ENCODE results near the gene ANO7. TPM values are rescaled to one million over a fixed set of nuclear protein-coding genes. Genes with fewer than 3 reads are reported as not detected.

ANO7 gene
- total and polyA plus RNA-seq, 4 donors, result 0.71 to 1.1 (median 0.86) TPM

DNA sequence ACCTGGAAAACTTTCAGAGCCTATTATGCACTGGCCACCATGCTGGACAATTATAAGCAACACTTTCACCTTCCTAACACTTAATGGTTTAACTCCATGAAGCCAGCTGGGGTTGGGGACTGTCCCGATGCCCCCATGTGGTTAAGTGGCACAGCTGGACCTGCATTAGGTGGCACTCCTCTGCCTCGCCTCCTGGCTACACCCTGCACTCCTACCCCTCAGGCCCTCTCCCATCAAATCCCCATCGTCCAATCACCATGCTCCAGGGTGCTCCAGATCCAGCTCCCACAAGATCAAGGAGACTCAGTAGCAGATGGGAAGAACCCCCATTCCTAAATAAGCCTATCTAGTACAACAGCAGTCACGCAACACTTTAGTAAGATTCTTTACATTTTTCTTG is 73.2 kb downstream of the ANO7 start:
- Histone ChIP-seq H3K4me1 (ENCODE audit: control insufficient read depth in 5 of 5, insufficient read depth in 5 of 5, low read length in 5 of 5) (peaks cover 0 to 2% (median 0%) of the 10 kb centered on the region in 5 donors), H3K36me3 (ENCODE audit: control insufficient read depth in 4 of 4, insufficient read depth in 4 of 4, low read length in 4 of 4) (peaks cover 41 to 54% (median 49%) of the 10 kb centered on the region in 4 donors), H3K9ac (ENCODE audit: insufficient read depth in 1 of 2, low read length in 2 of 2) (no peak overlapping the region), H3K9me3 (ENCODE audit: control insufficient read depth in 4 of 4, insufficient read depth in 3 of 4, low read length in 3 of 4) (no peaks in the 10 kb centered on the region), H3K27me3 (ENCODE audit: control insufficient read depth in 3 of 3, insufficient read depth in 3 of 3, low read length in 2 of 3) (no peaks in the 10 kb centered on the region), H3K4me3 (no peak overlapping the region), H3K27ac (ENCODE audit: low read depth in 1 of 2, low read length in 1 of 2) (no peak overlapping the region)
- 76 to 93% methylated on average over 4 of the region's 4 CpGs for whole genome bisulfite sequencing, 2 donors
- TF ChIP-seq, protein P1, sequence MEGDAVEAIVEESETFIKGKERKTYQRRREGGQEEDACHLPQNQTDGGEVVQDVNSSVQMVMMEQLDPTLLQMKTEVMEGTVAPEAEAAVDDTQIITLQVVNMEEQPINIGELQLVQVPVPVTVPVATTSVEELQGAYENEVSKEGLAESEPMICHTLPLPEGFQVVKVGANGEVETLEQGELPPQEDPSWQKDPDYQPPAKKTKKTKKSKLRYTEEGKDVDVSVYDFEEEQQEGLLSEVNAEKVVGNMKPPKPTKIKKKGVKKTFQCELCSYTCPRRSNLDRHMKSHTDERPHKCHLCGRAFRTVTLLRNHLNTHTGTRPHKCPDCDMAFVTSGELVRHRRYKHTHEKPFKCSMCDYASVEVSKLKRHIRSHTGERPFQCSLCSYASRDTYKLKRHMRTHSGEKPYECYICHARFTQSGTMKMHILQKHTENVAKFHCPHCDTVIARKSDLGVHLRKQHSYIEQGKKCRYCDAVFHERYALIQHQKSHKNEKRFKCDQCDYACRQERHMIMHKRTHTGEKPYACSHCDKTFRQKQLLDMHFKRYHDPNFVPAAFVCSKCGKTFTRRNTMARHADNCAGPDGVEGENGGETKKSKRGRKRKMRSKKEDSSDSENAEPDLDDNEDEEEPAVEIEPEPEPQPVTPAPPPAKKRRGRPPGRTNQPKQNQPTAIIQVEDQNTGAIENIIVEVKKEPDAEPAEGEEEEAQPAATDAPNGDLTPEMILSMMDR (IDR thresholded peaks at IDR 0.05; ENCODE audit: control extremely low read depth, extremely low read depth), result no peak
- ATAC-seq (ENCODE audit: insufficient read depth, low FRiP score), result no peak
- DNase-seq, result no peak

DNA sequence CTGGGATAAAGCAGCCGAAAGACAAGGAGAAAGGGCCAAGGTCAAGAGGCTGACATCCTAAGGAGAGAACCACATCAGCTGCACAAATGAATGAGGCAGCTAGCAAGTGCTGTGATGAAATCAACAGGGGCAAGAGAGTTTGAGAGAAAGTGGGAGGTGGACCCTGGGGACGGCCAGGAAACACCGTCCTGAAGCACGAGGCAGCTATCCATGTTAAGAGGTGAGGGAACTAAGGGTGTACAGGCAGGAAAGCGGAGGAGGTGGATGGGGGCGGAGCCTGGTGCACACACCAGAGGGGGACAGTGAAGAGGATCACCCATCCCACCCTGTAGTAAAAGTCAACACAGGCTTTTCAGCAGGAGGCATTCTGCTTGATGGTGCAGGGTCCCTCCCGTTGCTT is 74.6 kb downstream of the ANO7 start:
- Histone ChIP-seq H3K9me3 (ENCODE audit: control insufficient read depth in 4 of 4, insufficient read depth in 3 of 4, low read length in 3 of 4) (no peaks in the 10 kb centered on the region), H3K36me3 (ENCODE audit: control insufficient read depth in 4 of 4, insufficient read depth in 4 of 4, low read length in 4 of 4) (peaks cover 36 to 58% (median 50%) of the 10 kb centered on the region in 4 donors), H3K4me1 (ENCODE audit: control insufficient read depth in 5 of 5, insufficient read depth in 5 of 5, low read length in 5 of 5) (no peaks in the 10 kb centered on the region), H3K27ac (ENCODE audit: low read depth in 1 of 2, low read length in 1 of 2) (no peak overlapping the region), H3K4me3 (no peak overlapping the region), H3K27me3 (ENCODE audit: control insufficient read depth in 3 of 3, insufficient read depth in 3 of 3, low read length in 2 of 3) (no peaks in the 10 kb centered on the region), H3K9ac (ENCODE audit: insufficient read depth in 1 of 2, low read length in 2 of 2) (no peak overlapping the region)
- TF ChIP-seq, protein P1 (IDR thresholded peaks at IDR 0.05; ENCODE audit: control extremely low read depth, extremely low read depth), result no peak
- 94 to 98% methylated on average over 7 of the region's 7 CpGs for WGBS, 2 donors
- DNase-seq, result no peak
- ATAC-seq (ENCODE audit: insufficient read depth, low FRiP score), result no peak

DNA sequence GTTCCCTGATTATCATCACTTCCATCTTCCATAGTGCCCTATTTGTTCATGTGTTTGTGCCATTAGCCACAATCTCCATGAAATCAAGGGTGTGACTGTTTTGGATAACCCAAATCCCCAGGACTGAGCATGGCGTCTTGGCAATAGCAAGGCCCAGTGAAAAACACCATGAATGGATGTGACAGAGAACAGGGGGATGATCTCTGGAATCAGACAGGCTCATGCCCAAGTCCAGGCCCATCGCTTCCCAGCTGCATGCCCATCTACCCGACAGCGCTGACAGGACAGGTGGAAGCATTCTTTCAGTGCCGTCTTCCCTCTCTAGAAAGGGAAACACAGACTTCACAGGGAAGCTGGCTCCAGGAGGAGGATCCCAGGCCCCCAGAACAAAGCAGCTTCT is 77.0 kb downstream of the ANO7 start:
- TF ChIP-seq, protein P1 (IDR thresholded peaks at IDR 0.05; ENCODE audit: control extremely low read depth, extremely low read depth), result no peak
- H3K36me3 ChIP-seq (ENCODE audit: control insufficient read depth in 4 of 4, insufficient read depth in 4 of 4, low read length in 4 of 4), result peaks cover 30 to 53% (median 43%) of the 10 kb centered on the region in 4 donors
- ATAC-seq (ENCODE audit: insufficient read depth, low FRiP score), result no peak
- no peak overlapping the region for H3K4me3 ChIP-seq
- H3K4me1 ChIP-seq (ENCODE audit: control insufficient read depth in 5 of 5, insufficient read depth in 5 of 5, low read length in 5 of 5), result peaks cover 1 to 13% (median 7%) of the 10 kb centered on the region in 5 donors
- no peaks in the 10 kb centered on the region for H3K27me3 ChIP-seq (ENCODE audit: control insufficient read depth in 3 of 3, insufficient read depth in 3 of 3, low read length in 2 of 3)
- 95 to 96% methylated on average over 5 of the region's 5 CpGs for WGBS, 2 donors
- H3K9me3 ChIP-seq (ENCODE audit: control insufficient read depth in 4 of 4, insufficient read depth in 3 of 4, low read length in 3 of 4), result no peaks in the 10 kb centered on the region
- no peak overlapping the region for H3K9ac ChIP-seq (ENCODE audit: insufficient read depth in 1 of 2, low read length in 2 of 2)
- H3K27ac ChIP-seq (ENCODE audit: low read depth in 1 of 2, low read length in 1 of 2), result no peak overlapping the region
- DNase-seq, result no peak

Measured in lung (tissue), 12 donors.